Erythroblast (primary cell): ENCODE data around the gene CYTH2.
A peak's percentile ranks its signal among the peaks of the same experiment; 100 is the strongest.

Experiments
- DNase-seq, 2 experiments: peaks; one replicate each; lab custom pipeline; 2025; lab: John Stamatoyannopoulos, UW
- GATA1 ChIP-seq: IDR thresholded peaks from 2 replicates; pipeline ENCODE4 v1.6.1; 2011; ENCODE audit warnings: low read depth, mild to moderate bottlenecking, control low read depth, low read length, moderate library complexity
- POLR2A ChIP-seq: IDR thresholded peaks from 2 replicates; pipeline ENCODE4 v1.6.1; 2011; ENCODE audit warnings: mild to moderate bottlenecking, low read length

CYTH2 gene, protein sequence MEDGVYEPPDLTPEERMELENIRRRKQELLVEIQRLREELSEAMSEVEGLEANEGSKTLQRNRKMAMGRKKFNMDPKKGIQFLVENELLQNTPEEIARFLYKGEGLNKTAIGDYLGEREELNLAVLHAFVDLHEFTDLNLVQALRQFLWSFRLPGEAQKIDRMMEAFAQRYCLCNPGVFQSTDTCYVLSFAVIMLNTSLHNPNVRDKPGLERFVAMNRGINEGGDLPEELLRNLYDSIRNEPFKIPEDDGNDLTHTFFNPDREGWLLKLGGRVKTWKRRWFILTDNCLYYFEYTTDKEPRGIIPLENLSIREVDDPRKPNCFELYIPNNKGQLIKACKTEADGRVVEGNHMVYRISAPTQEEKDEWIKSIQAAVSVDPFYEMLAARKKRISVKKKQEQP

DNA sequence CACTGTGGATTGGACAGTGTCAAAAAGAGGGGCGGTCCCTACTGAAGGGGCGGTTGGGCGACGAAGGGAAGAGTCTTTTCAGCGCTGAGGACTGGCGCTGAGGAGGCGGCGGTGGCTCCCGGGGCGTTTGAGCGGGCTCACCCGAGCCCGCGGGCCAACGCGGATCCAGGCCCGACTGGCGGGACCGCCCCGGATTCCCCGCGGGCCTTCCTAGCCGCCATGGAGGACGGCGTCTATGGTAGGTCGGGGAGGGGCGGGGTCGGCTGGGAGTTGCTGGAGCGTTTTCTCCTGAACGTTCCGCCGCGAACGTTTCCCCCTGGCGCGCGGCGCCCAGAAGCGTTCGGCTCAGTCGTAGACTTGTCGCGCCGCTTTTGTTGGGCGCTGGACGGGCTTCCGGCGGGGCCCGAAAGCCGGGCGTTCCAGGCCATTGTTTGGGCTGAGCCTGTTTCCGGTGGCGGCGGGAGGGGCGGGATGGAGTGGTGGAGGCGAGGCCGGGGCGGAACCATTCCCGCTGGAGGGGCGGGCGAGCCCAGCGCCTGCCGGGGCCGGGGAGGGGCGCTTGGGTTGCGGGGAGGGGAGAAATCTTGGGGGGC is at the start of gene CYTH2:
Gene CYTH2 (plus strand): TSS at position 81 of the 593 bp plus-strand sequence. CDS start 139 bp downstream, at position 220.
- DNase-seq: peak; percentile 82 to 88
- TF ChIP-seq GATA1 (no peak), POLR2A (peak; percentile 97)

GRCh38 chr19:48421548-48421947 is 47.6 kb upstream of the CYTH2 start:
- TF ChIP-seq POLR2A (no peak), GATA1 (no peak)

DNA sequence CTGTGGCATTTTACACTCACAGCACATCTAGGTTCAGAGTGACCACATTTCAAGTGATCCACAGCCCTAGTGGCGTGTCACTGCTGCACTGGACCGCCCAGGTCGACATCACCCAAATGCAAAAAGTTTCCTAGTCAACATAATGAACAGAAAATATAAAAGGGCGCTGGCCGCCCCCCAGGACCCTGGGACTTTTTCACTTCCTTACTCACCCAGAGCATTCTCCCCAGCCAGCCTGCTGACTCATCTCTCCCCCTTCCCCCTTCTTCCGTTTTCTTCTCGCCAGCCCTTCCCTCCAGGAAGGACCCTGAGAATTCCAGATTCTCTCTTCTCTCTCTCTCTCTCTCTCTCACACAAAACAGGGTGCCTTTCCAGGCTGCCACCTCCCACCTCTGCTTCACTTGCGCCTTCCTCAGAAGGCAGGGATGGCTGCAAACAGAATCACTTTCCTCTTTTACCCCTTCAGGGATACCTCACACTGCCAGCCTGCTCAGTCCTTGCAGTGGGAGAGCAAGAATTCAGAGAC is 44.4 kb upstream of the CYTH2 start:
- TF ChIP-seq GATA1: no peak
- no peak for TF ChIP-seq POLR2A
- no peak for DNase-seq

More at GRCh38 chr19:48421548-48421947, 47.6 kb upstream of the CYTH2 start:
- DNase-seq: no peak

GRCh38 chr19:48428670-48429069 is 40.5 kb upstream of the CYTH2 start:
- TF ChIP-seq POLR2A (no peak), GATA1 (no peak)
- no peak for DNase-seq

- DNase-seq: no peak
- no peak for TF ChIP-seq GATA1
- TF ChIP-seq POLR2A: no peak
Observed at GRCh38 chr19:48433337-48433736, 35.8 kb upstream of the CYTH2 start.

GRCh38 chr19:48436586-48436985 is 32.6 kb upstream of the CYTH2 start:
- no peak for TF ChIP-seq POLR2A
- no peak for TF ChIP-seq GATA1
- DNase-seq: no peak

DNA sequence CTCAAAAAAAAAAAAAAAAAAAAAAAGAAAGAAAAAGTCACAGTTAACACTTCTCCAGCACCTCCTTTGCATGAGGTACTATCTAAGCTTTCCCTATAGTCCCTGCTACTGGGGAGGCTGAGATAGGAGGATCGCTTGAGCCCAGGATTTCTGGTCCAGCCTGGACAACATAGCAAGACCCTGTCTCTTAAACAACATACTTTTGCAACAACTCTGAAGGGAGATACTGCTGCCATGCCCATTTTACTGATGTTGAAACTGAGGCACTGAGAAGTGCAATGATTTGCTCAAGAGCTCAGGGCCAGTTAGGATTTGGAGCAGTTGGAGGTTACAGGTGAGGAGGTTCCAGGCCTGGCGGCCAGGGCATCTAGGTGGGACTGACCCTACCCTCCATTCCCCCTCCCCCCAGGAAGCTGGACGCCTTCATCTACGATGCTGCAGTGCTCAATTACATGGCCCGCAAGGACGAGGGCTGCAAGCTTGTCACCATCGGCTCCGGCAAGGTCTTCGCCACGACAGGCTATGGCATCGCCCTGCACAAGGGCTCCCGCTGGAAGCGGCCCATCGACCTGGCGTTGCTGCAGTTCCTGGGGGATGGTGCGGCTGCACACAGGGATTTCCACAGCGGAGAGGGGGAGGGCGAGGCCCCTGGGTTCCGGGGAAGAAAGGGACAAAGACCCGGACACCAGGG is 27.7 kb upstream of the CYTH2 start:
- DNase-seq: no peak
- TF ChIP-seq GATA1: no peak
- no peak for TF ChIP-seq POLR2A

- no peak for DNase-seq
- no peak for TF ChIP-seq POLR2A
- no peak for TF ChIP-seq GATA1
Observed at GRCh38 chr19:48442116-48443035, 26.8 kb upstream of the CYTH2 start.

DNA sequence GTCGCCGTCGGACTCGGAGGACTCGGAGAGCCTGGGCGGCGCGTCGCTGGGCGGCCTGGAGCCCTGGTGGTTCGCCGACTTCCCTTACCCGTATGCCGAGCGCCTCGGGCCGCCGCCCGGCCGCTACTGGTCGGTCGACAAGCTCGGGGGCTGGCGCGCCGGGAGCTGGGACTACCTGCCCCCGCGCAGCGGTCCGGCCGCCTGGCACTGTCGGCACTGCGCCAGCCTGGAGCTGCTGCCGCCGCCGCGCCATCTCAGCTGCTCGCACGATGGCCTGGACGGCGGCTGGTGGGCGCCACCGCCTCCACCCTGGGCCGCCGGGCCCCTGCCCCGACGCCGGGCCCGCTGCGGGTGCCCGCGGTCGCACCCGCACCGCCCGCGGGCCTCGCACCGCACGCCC is 25.9 kb upstream of the CYTH2 start:
- DNase-seq: no peak
- TF ChIP-seq GATA1 (no peak), POLR2A (no peak)

DNA sequence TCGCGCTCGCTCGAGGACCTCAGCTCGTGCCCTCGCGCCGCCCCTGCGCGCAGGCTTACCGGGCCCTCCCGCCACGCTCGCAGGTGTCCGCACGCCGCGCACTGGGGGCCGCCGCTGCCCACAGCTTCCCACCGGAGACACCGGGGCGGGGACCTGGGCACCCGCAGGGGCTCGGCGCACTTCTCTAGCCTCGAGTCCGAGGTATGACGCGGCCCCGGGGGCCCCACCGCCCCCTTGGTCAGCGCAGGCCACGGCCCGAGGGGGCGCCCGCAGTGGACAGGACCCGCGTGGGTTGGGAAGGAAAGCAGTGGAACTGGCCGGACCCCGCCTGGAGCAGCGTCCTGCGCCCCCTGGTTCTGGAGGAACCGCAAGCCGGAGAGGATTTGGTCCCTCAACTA is 25.4 kb upstream of the CYTH2 start:
- TF ChIP-seq GATA1: no peak
- no peak for TF ChIP-seq POLR2A
- DNase-seq: no peak

GRCh38 chr19:48444129-48444935 is 24.8 kb upstream of the CYTH2 start:
- no peak for DNase-seq
- TF ChIP-seq GATA1 (no peak), POLR2A (no peak)

DNA sequence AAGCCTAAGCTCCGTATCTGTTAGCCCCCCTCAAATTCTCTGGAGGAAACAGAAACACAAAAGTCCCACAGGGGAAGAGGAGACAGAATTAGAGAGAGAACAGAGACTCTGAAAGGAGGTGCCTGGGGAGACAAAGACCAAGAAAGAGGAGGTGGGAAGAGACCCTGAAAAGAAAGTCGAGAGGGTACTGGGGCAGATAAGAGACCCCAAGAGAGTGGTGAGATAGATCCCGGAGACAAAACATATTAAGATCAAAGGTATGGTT is 24.3 kb upstream of the CYTH2 start:
- TF ChIP-seq POLR2A (no peak), GATA1 (no peak)
- DNase-seq: no peak
